Thoracic aorta (tissue), 2 donors: ENCODE results near the gene MS4A4A. TPM values are rescaled to one million over a fixed set of nuclear protein-coding genes. Genes with fewer than 3 reads are reported as not detected.

Source experiments
- ATAC-seq: fragments of 150-250 bp; one replicate; pipeline ENCODE4 v1.8.0; 2017; ENCODE audit warnings: low read depth; ENCODE audit not compliant: insufficient number of reproducible peaks, low FRiP score
- DNase-seq: peaks from one replicate; pipeline ENCODE4 v3.0.0-alpha.2; 2020; ENCODE audit warnings: low spot score
- H3K27ac ChIP-seq, 2 donors: fragments of 200-600 bp; sonication (generic); 1 replicate in 1 of 2; 2 replicates in 1 of 2; pipeline ENCODE4 v1.5.1; 2016; ENCODE audit warnings: mild to moderate bottlenecking in 2 of 2, moderate library complexity in 2 of 2
- H3K27me3 ChIP-seq: fragments of 200-600 bp; sonication (generic); replicated peaks from 2 replicates; pipeline ENCODE4 v1.6.0; 2016; ENCODE audit warnings: mild to moderate bottlenecking; ENCODE audit not compliant: insufficient read depth
- H3K36me3 ChIP-seq: fragments of 200-600 bp; sonication (generic); one replicate; pipeline ENCODE4 v1.5.1; 2016
- H3K4me1 ChIP-seq, 2 donors: fragments of 200-600 bp; sonication (generic); 1 replicate in 1 of 2; 2 replicates in 1 of 2; pipeline versions ENCODE4 v1.5.1 to v1.6.0; 2016; ENCODE audit warnings: low read depth in 2 of 2, mild to moderate bottlenecking in 1 of 2; ENCODE audit not compliant: control insufficient read depth in 1 of 2
- H3K4me3 ChIP-seq: fragments of 200-600 bp; sonication (generic); 2 replicates; pipeline ENCODE4 v1.5.1; 2016; ENCODE audit warnings: mild to moderate bottlenecking
- H3K9me3 ChIP-seq: fragments of 200-600 bp; sonication (generic); 2 replicates; pipeline ENCODE4 v1.5.1; 2016
- CTCF ChIP-seq: fragments of 200-600 bp; sonication (generic); IDR thresholded peaks from one replicate; pipeline ENCODE4 v1.5.1; 2019; ENCODE audit warnings: antibody characterized with exemption
- total RNA-seq, 2 donors: library from RNA; depleted of rRNA; stranded (reverse); fragments of >200 nt; gene quantifications; one replicate each; pipeline versions ENCODE4 v1.1.0 to v1.2.3, GENCODE V29; 2016

MS4A4A gene
- total RNA-seq, 2 donors from 2014 or later: 44.9 to 63.7 TPM

- H3K36me3 ChIP-seq: no peaks in the 10 kb centered on the region
- no peaks in the 10 kb centered on the region for H3K4me1 ChIP-seq
- DNase-seq (no peak), ATAC-seq (no peak)
- TF ChIP-seq CTCF: no peak
- no peak overlapping the region for H3K27ac ChIP-seq
- H3K4me3 ChIP-seq: no peak overlapping the region
- H3K9me3 ChIP-seq: no peaks in the 10 kb centered on the region
- H3K27me3 ChIP-seq: no peaks in the 10 kb centered on the region
Observed at GRCh38 chr11:60303661-60304060, 23.2 kb downstream of the MS4A4A start.

- Histone ChIP-seq H3K9me3 (no peaks in the 10 kb centered on the region), H3K36me3 (no peaks in the 10 kb centered on the region), H3K4me1 (no peaks in the 10 kb centered on the region), H3K27ac (no peak overlapping the region), H3K4me3 (no peak overlapping the region), H3K27me3 (no peaks in the 10 kb centered on the region)
- DNase-seq: no peak
- no peak for TF ChIP-seq CTCF
- ATAC-seq: no peak
Observed at GRCh38 chr11:60305906-60306619, 25.6 kb downstream of the MS4A4A start.

GRCh38 chr11:60307507-60308195, 27.2 kb downstream of the MS4A4A start:
- no peak overlapping the region for H3K4me3 ChIP-seq
- H3K9me3 ChIP-seq: no peaks in the 10 kb centered on the region
- ATAC-seq: no peak
- no peak for DNase-seq
- no peak for TF ChIP-seq CTCF
- no peaks in the 10 kb centered on the region for H3K27me3 ChIP-seq
- H3K4me1 ChIP-seq: no peaks in the 10 kb centered on the region
- no peaks in the 10 kb centered on the region for H3K36me3 ChIP-seq
- no peak overlapping the region for H3K27ac ChIP-seq

- Histone ChIP-seq H3K27me3 (no peaks in the 10 kb centered on the region), H3K9me3 (no peaks in the 10 kb centered on the region), H3K4me3 (no peak overlapping the region), H3K27ac (no peak overlapping the region), H3K4me1 (no peaks in the 10 kb centered on the region), H3K36me3 (no peaks in the 10 kb centered on the region)
- ATAC-seq (no peak), DNase-seq (no peak)
- TF ChIP-seq CTCF: no peak
Observed at GRCh38 chr11:60310407-60310998, 30.0 kb downstream of the MS4A4A start.

- H3K27me3 ChIP-seq: no peaks in the 10 kb centered on the region
- no peaks in the 10 kb centered on the region for H3K36me3 ChIP-seq
- DNase-seq (no peak), ATAC-seq (no peak)
- H3K4me3 ChIP-seq: no peak overlapping the region
- no peak for TF ChIP-seq CTCF
- H3K27ac ChIP-seq: no peak overlapping the region
- no peaks in the 10 kb centered on the region for H3K4me1 ChIP-seq
- H3K9me3 ChIP-seq: no peaks in the 10 kb centered on the region
Observed at GRCh38 chr11:60314635-60315321, 34.3 kb downstream of the MS4A4A start.
